ENCODE results near the gene PRKAR2B.
"Not testable (repeated sequence)": the region's sequence is repeated elsewhere in the genome, so short reads cannot be mapped to it uniquely, and the experiment has no call there.

Gene PRKAR2B

GRCh38 chr7:107128217-107128616, 83.7 kb downstream of the PRKAR2B start:
- Histone ChIP-seq H3K36me3 (ENCODE audit: control insufficient read depth, insufficient read depth, low read length) (no peaks in the 10 kb centered on the region), H3K27me3 (replicated peaks; ENCODE audit: control insufficient read depth, insufficient read depth, low read length) (no peaks in the 10 kb centered on the region), H3K4me3 (replicated peaks; ENCODE audit: low read depth, low read length) (no peak overlapping the region)
- TF ChIP-seq CTCF (IDR thresholded peaks at IDR 0.05; ENCODE audit: insufficient read depth, low read length, poor library complexity, severe bottlenecking), result no peak
- no peak for DNase-seq (ENCODE audit: extremely low read depth, insufficient read length)

- H3K36me3 ChIP-seq (ENCODE audit: control insufficient read depth, insufficient read depth, low read length), result no peaks in the 10 kb centered on the region
- H3K27me3 ChIP-seq (replicated peaks; ENCODE audit: control insufficient read depth, insufficient read depth, low read length), result no peaks in the 10 kb centered on the region
- DNase-seq (ENCODE audit: extremely low read depth, insufficient read length), result no peak
- TF ChIP-seq CTCF (IDR thresholded peaks at IDR 0.05; ENCODE audit: insufficient read depth, low read length, poor library complexity, severe bottlenecking), result no peak
- H3K4me3 ChIP-seq (replicated peaks; ENCODE audit: low read depth, low read length), result no peak overlapping the region
Observed at GRCh38 chr7:107128748-107129147, 84.2 kb downstream of the PRKAR2B start.

- Histone ChIP-seq H3K36me3 (ENCODE audit: control insufficient read depth, insufficient read depth, low read length) (no peaks in the 10 kb centered on the region), H3K4me3 (replicated peaks; ENCODE audit: low read depth, low read length) (no peak overlapping the region), H3K27me3 (replicated peaks; ENCODE audit: control insufficient read depth, insufficient read depth, low read length) (no peaks in the 10 kb centered on the region)
- peak; percentile 9 for TF ChIP-seq CTCF (IDR thresholded peaks at IDR 0.05; ENCODE audit: insufficient read depth, low read length, poor library complexity, severe bottlenecking)
- DNase-seq (ENCODE audit: extremely low read depth, insufficient read length), result no peak
Observed at GRCh38 chr7:107130487-107131220, 86.1 kb downstream of the PRKAR2B start.

GRCh38 chr7:107133396-107133795, 88.9 kb downstream of the PRKAR2B start:
- Histone ChIP-seq H3K27me3 (replicated peaks; ENCODE audit: control insufficient read depth, insufficient read depth, low read length) (no peaks in the 10 kb centered on the region), H3K36me3 (ENCODE audit: control insufficient read depth, insufficient read depth, low read length) (no peaks in the 10 kb centered on the region), H3K4me3 (replicated peaks; ENCODE audit: low read depth, low read length) (no peak overlapping the region)
- no peak for TF ChIP-seq CTCF (IDR thresholded peaks at IDR 0.05; ENCODE audit: insufficient read depth, low read length, poor library complexity, severe bottlenecking)
- no peak for DNase-seq (ENCODE audit: extremely low read depth, insufficient read length)

GRCh38 chr7:107138696-107139420, 94.4 kb downstream of the PRKAR2B start:
- DNase-seq (ENCODE audit: extremely low read depth, insufficient read length), result no peak
- Histone ChIP-seq H3K4me3 (replicated peaks; ENCODE audit: low read depth, low read length) (no peak overlapping the region), H3K36me3 (ENCODE audit: control insufficient read depth, insufficient read depth, low read length) (no peaks in the 10 kb centered on the region), H3K27me3 (replicated peaks; ENCODE audit: control insufficient read depth, insufficient read depth, low read length) (no peaks in the 10 kb centered on the region)
- no peak for TF ChIP-seq CTCF (IDR thresholded peaks at IDR 0.05; ENCODE audit: insufficient read depth, low read length, poor library complexity, severe bottlenecking)

GRCh38 chr7:107143875-107144274, 99.4 kb downstream of the PRKAR2B start:
- not testable (repeated sequence) for H3K27me3 ChIP-seq (replicated peaks; ENCODE audit: control insufficient read depth, insufficient read depth, low read length); H3K4me3 ChIP-seq (replicated peaks; ENCODE audit: low read depth, low read length); DNase-seq (ENCODE audit: extremely low read depth, insufficient read length); H3K36me3 ChIP-seq (ENCODE audit: control insufficient read depth, insufficient read depth, low read length)
